HG02943 (cell line): ENCODE measurements around the gene WNT1.

ENCODE experiments used
- ATAC-seq: cut with Tn5 transposase; IDR thresholded peaks from one replicate; pipeline ENCODE4 v1.9.1; 2021; ENCODE audit warnings: mild to moderate bottlenecking, low read depth, moderate library complexity; ENCODE audit not compliant: unreplicated experiment

Gene WNT1

DNA sequence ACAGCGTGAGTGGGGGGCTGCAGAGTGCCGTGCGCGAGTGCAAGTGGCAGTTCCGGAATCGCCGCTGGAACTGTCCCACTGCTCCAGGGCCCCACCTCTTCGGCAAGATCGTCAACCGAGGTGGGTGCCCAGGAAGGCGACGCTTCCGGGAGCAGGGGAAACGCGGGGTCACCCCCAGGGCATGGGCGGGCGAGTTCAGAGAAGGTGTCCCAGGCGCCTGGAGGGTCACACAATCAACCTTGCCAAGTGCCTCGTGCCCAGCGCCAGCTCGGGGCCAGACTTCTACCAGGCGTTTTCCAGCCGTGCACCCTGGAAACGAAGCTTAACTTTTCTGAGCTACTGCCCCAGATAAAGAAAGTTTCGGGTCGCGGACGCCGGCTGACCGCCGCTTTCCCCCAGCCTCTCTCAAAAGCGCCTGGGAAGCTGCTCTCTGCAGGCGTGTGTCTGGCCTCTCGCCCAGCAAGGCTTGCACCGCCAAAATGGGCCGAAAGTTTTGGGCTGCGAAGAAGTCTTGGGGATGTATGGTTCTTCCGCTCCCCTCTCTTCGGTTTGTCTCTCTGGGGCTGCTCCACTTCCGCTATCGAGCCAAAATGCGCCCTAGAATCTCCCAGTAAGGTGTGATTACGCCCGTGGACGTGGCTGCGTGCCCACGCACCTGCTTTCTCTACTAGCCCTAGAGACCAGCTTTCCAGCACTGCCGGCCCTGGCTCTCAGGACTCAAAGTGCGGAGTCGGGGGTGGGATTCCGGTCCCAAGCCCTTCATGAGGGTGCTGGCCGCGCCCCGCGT is 1.7 kb downstream of the WNT1 start:
- ATAC-seq, result no peak

DNA sequence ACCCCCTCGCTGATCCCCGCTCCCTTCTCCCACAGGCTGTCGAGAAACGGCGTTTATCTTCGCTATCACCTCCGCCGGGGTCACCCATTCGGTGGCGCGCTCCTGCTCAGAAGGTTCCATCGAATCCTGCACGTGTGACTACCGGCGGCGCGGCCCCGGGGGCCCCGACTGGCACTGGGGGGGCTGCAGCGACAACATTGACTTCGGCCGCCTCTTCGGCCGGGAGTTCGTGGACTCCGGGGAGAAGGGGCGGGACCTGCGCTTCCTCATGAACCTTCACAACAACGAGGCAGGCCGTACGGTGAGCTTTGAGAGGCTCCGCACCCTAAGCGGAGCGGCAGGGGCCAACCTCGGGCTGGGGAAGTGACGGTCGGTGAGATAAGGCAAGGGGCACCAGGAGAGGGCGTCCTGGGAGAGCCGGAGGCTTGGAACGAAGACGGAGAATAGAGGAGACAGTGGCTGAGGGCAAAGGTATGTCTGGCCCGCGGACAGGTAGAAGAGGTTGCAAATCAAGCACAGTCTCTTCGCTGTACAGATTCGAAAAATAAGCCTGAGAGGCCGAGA is 2.3 kb downstream of the WNT1 start:
- no peak for ATAC-seq

DNA sequence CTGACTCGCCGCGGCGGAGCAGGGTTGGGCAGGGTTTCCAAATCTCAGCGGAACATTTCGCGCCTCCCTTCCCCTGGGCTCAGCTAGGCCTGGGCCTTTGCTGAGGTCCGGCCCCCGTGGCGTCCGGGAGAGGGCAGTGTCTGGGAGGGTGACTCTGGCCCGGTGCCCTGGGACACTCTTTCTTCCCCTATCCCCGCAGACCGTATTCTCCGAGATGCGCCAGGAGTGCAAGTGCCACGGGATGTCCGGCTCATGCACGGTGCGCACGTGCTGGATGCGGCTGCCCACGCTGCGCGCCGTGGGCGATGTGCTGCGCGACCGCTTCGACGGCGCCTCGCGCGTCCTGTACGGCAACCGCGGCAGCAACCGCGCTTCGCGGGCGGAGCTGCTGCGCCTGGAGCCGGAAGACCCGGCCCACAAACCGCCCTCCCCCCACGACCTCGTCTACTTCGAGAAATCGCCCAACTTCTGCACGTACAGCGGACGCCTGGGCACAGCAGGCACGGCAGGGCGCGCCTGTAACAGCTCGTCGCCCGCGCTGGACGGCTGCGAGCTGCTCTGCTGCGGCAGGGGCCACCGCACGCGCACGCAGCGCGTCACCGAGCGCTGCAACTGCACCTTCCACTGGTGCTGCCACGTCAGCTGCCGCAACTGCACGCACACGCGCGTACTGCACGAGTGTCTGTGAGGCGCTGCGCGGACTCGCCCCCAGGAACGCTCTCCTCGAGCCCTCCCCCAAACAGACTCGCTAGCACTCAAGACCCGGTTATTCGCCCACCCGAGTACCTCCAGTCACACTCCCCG is 3.0 kb downstream of the WNT1 start:
- no peak for ATAC-seq

DNA sequence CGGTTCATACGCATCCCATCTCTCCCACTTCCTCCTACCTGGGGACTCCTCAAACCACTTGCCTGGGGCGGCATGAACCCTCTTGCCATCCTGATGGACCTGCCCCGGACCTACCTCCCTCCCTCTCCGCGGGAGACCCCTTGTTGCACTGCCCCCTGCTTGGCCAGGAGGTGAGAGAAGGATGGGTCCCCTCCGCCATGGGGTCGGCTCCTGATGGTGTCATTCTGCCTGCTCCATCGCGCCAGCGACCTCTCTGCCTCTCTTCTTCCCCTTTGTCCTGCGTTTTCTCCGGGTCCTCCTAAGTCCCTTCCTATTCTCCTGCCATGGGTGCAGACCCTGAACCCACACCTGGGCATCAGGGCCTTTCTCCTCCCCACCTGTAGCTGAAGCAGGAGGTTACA is 3.6 kb downstream of the WNT1 start:
- ATAC-seq, result no peak

DNA sequence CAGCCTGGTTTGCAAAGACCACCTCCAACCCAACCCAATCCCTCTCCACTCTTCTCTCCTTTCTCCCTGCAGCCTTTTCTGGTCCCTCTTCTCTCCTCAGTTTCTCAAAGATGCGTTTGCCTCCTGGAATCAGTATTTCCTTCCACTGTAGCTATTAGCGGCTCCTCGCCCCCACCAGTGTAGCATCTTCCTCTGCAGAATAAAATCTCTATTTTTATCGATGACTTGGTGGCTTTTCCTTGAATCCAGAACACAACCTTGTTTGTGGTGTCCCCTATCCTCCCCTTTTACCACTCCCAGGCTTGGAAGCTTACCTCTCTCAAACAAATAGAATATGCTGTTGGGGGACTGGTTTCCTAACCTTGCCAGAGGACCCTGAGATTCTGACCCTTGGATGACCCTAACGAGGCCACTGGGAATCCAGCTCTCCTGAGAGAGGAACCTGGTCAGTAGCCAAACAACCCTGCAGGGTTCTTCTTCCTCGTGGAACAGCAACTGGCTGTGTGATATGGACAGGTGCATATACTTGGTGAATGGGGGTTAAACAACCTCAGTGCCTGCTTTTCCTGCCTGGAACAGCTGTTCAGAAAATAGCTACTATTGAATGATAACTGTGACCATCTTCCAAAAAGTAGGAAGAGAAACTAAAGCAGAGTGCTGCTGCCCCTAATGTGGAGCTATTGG is 4.4 kb downstream of the WNT1 start:
- no peak for ATAC-seq

DNA sequence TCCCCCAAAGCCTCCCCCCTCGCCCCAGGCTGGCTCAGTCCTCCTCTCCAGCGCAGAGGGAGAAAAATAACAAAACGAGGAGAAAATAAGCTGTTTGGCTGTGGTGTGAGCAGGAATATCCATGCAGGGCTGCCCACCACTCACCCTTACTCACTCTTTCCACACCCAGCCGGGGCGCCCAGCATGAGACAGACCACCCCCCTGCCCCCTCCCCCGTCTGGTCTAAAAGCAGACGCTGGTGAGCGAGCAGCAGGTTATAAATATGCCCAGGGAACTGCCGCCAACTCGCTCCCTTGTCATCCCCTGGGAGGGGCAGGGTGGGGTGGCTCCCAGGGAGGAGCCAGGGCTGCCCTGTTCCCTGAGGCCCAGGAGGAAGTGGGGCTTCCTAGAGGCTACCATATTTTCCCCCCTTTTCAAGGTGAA is 7.4 kb downstream of the WNT1 start:
- no peak for ATAC-seq

DNA sequence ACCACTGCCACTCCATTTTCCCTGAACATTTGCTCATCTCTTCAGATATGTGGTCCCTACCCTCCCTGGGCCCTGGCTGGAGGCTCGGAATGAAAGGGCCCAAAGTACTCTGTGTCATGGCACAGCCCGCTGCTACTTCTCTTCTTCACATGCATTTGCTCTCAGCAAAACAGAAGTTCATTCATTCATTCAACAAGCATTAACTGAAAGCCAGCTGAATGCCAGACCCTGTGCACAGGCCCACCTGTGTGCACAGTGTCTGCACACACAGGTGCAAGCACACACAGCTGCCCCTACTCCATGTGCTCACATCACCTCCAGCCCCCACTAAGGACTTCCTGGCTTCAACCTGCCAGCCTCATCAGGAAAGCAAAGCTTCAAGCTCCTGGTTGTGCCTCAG is 7.8 kb downstream of the WNT1 start:
- ATAC-seq, result no peak

DNA sequence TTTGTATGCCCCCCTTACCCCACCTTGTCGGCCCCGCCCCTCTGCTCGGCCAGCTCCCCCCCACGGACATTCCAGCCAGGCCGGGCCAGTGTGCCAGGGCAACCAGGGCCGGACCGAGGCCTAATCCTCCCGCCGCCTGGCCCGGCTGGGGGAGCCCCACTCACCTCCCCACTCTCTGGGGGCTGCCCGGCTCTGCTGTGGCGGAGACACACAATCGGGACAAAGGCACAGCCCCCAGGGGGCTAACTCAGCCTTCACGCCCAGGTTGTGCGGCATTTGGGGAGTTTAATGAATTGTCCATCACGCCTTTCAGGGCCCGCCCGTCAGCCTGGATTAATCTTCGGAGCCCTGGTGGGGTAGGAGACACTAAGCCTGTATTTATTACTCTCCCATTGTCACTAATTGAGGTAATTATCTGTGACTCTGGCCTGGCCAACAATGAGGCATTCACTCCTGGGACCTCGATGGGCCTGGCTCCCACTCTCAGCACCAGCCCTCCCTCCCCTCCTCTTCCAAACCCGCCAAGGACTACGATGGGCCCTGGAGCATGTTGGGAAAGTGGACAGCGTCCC is 8.7 kb downstream of the WNT1 start:
- no peak for ATAC-seq

DNA sequence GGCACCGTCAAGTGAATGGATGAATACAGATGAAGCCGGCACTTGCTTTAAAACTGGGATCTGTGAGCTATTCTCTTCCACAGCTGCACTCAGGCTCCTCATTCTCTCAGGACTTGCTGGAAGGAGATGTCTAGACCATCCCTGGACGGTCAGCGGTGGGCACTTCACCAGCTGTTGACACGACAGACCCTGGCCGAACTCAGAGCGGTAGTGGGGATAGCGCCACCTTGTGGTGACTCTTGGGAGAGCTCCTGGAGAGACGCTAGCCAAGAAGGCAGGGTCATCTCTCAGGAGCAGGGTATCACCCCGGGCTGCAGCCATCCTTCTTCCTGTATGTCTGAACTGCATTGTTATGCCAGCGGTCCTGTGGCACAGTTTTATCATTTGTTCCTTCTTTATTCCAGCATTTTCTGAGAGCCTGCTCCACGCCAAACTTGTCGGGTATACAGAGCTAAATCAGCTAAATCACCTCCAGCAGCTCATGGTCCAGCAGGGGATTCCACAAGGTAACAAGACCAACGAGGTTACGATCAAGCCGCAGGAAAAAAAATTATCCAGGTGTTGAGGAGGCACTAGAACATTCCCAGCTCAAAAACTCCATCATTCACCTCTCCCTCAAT is 10.0 kb downstream of the WNT1 start:
- no peak for ATAC-seq

DNA sequence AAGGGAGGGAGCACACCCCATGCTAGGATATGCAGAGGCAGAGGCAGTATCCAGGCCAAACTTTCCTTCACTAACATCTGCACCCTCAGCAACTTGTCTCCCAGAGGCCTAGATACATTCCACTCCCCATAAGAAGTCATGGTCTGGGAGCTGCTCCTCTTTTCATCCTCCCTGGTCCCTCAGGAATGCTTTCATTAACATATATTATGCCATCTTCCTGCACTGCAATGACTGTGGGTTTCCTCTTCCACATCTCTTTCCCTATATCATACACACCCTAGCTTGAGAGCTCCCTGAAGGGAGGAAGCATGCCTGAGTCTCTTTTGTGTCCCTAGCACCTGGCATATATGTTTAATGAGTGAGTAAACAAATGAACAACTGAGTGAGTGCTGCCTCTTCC is 12.4 kb downstream of the WNT1 start:
- no peak for ATAC-seq

DNA sequence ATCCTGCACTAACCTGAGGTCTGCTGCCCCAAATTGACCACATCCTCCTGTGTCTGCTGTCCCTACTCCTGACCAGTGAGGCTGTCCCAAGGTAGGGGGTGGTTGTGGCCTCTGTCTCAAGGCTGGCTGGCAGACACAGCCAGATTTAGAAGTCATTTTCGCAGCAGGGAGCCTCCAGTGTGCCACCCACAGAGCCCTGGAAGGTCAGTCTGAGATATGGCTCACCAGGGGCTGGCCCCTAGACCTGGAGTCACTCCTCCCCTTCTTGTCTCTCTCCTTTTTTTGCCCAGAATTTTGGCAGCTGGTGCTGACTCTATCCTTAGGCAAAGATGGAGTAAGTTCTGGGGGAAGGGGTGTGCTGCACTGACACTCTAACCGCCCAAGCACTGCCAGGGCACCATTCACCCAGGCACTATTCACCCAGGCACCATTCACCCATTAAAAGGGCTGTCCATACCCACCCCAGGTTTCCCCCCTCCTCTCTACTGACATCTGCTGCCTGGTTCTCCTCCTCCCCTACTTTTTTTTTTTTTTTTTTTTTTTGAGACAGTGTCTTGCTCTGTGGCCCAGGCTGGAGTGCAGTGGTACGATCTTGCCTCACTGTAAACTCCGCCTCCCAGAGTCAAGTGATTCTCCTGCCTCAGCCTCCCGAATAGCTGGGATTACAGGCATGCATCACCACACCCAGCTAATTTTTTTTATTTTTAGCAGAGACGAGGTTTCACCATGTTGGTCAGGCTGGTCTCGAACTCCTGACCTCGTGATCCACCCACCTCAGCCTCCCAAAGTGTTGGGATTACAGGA is 13.3 kb downstream of the WNT1 start:
- no peak for ATAC-seq

DNA sequence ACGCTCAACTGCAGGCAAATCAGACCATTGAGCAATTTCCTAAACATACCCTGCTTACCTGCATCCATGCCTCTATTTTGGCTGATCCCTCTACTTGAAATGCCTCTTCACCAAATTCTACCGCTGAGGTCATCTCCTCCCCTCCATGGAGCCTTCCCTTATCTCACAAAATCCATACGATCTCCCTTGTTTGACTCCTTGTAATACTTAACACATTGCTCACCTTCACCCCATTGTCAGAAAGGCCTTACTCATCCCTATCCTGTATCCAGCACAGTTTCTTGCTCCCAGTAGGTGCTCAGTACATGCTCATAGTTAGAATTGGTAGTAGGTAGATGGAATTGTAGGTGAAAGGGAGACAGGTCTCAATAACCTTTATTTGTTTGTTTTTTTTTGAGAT is 15.7 kb downstream of the WNT1 start:
- no peak for ATAC-seq

DNA sequence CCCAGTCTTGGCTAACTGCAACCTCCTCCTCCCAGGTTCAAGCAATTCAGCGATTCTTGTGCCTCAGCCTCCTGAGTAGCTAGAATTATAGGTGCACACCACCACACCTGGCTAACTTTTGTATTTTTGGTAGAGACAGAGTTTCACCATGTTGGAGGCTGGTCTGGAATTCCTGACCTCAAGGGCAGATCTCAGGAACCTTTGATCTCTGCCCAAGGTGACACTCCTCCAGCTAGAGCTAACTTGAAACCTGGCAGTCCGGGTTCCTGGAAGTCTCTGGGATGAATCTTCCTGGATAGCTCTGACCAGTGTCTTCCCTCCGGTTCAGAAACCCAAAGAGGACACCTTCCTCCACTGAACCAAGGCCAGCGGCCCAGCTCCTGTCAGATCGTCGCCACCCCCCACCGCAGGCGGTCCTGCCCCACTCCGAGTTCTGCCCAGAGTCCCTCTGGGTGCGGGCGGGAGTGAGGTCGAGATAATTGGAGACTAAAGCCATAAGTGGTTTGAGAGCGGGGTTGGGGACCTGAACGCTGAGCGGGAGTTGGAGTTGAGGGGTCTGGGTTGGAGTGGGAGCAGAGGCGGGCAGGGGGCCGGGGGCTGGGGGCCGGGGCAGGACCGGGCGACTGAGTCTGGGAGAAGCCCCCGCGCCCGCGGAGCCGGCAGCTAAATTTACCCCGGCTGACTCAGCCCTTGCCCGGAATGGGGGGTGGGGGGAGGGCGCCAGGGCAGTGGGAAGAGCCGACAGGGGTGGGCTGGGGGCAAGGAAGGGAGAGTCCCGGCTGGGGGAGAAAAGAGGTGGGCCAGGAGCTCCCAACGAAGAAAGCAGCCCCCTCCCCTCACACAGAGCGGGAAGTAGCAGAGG is 16.3 kb downstream of the WNT1 start:
- no peak for ATAC-seq

DNA sequence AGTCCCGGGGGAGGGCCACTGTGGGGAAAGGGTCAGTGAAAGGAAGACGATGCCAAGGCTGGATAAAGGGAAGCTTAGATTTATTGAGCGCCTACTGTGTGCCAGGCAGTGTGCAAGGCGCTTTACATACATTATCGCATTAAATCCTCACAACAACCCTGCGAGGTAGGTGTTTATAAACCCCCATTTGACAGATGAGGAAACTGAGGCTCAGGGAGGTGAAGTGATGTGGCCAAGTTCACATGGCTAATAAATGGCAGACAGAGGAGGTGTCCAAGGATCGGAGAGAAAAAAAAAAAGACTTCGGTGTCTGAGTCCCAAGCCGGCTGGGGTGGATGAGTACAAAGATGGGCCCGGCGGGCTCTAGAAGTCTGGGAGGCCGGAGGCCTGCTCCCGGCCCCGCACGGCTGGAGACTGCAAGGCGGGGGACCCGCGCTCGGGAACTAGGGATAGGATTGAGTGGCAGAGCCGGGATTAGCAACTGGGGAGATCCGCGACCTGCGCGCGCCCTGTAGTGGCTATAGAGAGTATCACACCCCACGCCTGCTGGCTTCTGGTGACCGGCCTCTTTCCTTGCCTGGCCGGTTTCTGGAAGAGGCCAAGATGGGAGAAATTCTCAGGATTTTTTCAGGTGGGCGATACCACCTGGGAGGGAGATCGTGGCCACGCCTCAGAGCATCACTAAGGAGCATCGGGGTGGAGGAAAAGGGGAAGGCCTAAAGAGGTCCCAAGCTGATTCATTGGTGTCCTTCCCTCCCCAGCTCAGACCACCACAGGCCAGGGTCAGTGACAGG is 17.2 kb downstream of the WNT1 start:
- ATAC-seq, result no peak

DNA sequence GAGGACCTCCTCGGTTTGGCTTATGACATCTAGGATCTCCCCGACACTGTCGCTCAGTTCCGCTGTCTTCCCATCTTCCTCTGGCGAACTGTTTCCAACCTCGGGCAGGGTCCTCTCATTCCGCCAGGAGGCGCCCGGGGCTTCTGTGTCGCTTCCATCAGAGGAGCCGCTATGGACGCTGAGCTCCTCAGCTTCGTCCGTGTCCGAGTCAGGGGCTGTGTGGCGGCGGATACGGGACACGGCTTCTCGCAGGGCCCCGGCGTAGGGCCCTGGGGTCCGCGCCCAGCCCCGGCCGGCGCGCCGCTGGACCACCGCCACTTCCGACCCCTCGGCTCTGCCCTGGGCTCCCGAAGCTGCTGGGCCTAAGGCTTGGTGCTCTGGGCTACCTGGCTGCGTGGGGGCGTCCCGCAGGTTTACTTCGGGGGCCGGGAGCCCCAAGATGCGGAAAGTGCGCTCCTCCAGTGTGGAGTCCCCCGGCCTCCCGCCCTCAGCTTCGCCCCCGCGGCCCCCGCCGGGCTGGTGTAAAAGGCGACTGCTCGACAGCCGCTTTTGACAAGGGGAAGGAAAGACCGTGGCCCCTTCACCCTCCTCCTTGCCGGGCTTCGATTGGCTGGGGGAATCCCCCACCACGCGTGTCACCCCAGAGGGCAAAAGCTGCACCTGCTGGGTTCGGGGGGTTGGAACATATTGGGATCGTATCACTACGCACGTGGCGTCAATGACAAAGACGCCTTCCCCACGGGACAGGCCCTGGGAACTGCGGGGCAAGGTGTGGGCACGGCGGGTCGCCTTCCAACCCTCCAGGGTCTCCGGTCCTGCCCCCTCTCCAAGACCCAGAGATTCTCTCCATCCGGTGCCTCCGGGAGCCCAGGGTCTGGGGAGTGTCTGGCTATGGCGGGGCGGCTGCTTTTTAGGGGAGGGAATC is 18.9 kb downstream of the WNT1 start:
- no peak for ATAC-seq

DNA sequence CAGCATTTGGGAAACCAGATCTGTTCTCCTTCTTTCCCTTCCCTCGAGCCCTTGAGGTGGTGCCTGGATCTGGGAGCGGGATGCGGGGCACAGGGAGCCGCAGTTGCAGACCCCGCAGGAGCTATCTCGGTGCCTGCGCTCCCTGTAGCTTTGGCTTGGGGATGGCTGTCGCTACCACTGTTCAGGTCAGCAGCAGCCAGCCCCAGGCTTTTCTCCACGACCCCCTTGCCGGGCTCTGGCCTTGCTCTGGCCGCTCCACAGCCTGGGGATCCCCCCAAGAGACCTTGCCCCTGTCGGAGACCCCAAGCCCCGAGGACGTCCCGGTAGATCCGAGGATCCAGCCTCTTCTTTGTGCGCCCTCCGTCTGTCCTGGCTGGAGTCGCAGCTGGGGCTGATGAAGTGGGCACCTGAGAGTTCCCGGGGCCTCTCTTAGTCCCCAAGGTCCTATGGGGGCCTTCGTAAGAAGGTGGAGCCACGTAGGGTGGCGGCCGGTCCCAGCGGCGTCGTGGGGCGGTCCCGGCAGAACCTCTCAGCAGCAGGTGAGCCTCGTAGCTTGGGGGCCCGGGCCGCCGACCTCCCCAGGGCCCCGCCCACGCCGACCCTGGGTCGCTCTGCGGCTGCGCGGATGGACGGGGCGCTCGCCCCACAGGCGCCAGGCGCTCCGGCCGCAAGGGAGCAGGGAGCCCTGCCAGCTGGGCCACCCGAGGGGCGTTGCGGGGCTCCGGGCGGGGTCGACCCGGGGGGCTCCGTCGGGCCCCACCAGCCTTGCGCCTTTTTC is 19.8 kb downstream of the WNT1 start:
- ATAC-seq, result no peak
